ENCODE data around the gene KCNQ1.
"Not testable (repeated sequence)": the region's sequence is repeated elsewhere in the genome, so short reads cannot be mapped to it uniquely, and the experiment has no call there.

The KCNQ1 gene

DNA sequence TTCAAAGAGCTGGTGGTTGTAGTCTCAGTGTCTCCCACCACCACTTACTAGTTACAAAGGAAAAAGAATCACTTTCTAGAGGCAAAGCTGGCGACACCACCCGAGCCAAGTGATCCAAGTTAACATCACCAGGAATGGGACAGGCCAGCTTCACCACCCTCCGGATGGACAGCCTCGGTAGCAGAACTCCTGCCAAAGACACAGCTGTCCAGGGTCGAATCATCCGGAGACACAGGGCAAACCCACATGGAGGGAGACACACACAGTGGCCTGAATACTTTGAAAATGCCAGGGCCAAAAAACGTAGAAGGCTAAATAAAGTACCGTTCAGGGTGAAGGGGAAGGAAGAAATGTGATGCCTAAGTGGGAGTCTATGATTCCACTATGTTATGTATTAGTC, 33.1 kb downstream of the KCNQ1 start:
- DNase-seq: no peak

GRCh38 chr11:2480067-2480873, 35.5 kb downstream of the KCNQ1 start:
- not testable (repeated sequence) for DNase-seq

DNA sequence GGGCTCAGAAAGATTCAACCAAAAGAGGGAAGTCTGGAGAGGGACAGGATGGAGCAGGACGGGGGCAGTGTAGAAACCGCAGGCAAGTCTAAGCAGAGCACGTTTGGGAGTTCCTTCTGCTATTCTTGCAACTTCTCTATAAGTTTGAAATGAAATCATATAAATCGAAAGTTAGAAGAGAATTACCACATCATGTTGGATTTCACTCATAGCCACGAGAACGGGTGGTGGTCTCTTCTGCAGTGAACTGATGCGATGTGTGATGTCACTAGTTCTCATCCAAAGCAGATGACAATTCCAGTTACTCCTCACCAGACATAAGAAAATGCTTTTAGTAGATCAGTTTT, 36.0 kb downstream of the KCNQ1 start:
- DNase-seq: no peak

GRCh38 chr11:2481253-2481652, 36.4 kb downstream of the KCNQ1 start:
- DNase-seq: no peak

DNA sequence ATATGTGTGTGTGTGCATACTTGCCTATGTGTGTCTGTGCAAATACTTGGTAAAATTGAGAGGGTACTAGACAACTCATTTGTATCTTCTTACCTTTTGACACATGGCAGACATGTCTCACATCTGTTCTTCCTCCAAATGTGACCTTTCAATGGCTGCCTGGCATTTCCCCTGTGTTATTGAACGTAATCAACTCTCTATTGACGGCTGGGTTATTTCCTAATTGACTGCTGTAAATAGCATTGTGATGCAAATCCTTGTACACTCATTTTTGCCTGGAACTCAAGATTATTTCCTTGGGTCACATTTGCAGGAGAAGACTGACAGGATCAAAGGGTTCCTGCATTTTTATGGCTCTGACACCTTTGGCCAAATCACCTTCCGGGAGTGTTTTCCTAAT, 37.4 kb downstream of the KCNQ1 start:
- DNase-seq: no peak

DNA sequence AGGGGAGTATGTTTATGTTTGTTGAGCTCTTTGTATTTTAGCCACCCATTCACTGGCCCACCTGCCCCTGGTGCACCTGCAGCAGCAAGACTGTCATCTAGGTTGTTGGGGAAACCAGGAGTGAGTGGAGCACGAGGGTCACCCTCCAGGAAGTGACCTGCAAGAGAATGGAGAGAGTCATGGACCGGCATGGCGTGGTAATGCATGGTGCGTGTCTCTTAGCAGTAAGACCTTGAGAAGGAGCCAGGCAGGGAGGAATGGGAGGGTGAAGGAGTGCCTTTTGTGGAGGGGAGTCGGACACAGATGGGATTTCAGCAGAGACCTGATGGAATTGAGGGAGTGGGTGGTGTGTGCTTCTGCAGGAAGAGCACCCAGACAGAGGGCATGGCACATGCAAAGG, 37.9 kb downstream of the KCNQ1 start:
- DNase-seq: no peak

DNA sequence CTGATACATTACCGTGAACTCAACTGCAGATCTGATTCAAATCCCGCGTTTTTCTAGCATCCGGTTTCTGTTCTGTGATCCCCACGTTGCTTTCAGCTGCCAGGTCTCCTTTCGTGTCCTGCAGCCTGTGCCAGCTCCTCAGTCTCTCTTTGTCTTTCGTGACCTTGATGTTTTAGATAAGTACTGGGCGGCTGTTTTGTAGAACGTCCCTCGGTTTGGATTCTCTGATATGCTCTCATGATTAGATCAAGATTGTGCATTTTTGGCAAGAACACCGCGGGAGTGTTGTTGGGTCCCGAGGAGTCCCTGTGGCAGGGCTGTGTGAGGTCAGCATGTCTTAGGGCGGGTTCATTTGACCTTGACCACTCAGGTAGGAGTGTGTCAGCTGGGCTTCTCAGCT, 38.6 kb downstream of the KCNQ1 start:
- DNase-seq: no peak

DNA sequence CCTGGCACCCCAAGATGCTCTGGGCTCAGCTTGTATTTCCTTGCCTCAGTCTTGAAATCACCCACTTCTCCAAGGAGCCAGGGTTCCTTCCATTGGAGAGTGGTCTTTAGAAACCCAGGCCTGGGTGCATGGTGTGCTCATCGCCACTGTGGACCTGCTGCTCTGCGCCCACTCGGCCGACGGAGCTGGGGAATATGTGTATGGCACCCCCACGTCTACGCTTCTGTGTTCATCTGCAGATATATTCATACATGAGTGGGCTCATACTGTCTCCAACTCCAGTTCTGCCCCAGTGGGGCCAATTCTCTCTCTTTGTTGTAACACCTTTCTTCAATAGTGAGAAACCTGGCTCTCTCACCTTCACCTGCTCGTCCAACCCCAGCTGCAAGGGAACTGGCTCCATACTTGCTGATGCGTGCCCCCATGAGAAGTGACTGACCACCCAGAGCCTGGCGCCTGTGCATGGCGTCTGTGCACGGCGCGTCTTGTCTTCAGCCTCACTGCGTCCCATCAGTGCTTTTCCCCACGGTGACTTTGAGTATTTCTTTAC, 39.8 kb downstream of the KCNQ1 start:
- no peak for DNase-seq

- no peak for DNase-seq
Observed at GRCh38 chr11:2488004-2488403, 43.2 kb downstream of the KCNQ1 start.

- DNase-seq: no peak
Observed at GRCh38 chr11:2489083-2489482, 44.3 kb downstream of the KCNQ1 start.

DNA sequence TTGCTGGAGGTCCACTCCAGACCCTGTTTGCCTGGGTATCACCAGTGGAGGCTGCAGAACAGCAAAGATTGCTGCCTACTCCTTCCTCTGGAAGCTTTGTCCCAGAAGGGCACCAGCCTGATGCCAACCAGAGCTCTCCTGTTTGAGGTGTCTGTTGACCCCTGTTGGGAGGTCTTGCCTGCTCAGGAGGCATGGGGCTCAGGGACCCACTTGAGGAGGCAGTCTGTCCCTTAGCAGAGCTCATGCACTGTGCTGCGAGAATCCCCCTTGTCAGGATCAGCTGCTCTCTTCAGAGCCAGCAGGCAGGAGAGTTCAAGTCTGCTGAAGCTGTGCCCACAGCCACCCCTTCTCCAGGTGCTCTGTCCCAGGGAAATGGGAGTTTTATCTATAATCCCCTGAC, 53.1 kb downstream of the KCNQ1 start:
- not testable (repeated sequence) for DNase-seq

DNA sequence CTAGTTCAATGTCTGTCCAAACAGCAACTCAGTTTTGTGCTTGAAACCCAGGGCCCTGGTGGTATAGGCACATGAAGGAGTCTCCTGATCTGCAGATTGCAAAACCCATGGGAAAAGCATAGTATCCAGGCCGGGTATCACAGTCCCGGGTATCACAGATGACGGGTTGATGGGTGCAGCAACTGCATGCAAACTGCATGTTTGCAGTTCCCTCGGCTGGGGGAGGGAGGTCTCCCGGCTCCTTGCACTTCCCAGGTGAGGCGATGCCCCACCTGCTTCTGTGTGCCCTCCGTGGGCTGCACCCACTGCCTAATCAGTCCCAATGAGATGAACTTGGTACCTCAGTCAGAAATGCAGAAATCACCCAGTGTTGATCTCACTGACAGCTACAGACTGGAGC, 53.9 kb downstream of the KCNQ1 start:
- no peak for DNase-seq

DNA sequence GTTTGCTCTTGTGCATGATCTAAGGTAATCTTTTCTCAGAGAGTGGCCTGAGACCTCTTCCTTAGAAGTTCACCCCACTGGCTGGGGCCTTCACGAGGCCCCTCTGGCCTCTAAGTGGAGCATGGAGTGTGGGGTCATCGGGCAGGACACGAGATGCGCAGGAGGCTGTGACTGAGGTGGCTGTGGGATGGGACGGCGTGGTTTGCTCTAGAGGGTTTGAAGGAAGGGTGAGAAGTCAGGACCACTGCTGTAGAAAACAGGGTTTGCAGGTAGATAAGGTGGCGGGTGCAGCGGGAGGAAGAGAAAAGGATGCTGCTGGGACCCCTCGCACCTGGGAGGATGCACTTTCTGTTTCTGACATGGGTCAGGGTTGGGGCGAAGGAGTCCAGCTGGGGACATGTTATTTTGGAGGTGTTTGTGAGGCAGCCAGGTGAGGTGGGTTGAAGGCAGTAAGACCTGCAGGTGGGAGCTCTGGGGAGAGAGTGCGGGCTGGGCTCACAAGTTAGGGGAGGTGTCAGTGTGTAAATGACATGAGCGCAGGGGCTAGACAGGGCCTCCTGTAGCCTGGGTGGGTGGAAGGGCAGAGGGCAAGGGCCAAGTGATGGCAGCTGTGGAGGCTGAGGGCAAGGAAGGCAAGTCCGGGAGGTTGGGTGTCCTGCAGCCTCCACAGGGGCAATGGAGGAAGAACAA, 62.5 kb downstream of the KCNQ1 start:
- DNase-seq: no peak

DNA sequence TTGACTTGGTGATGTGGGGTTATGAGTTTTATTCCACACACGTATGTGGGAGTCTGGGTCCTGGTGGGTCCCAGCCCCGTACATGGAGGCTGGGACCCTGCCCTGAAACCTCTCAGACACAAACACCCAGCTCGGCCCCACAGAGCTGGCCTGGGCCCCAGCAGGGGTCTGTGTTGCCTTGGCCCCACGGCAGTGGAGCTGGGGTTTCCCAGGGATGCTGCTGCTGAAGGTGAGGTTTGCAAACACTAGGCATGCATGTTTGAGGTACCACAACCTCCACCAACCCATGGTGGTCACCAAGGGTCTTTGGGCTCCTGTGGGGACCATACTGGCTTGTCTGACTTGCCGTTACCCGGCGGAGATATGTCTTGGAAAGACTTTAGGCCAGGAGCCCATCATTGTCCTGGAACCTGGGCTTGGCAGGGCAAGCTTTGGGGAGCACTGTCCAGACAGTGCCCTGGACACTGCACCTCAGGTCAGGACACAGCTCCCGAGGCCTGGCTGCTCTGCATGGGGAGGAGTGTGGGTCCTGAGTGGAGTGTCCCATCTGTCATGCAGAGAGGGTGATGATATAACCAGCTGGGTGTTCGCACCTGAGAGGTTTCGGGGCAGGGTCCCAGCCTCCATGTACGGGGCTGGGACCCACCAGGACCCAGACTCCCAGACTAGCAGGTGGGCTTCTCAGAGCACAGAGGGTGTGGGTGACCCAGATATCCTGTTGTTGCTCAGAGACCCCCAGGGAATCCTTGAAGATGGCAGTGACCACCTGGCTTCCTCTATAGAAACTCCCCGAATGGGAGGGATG, 63.3 kb downstream of the KCNQ1 start:
- DNase-seq: no peak

- no peak for DNase-seq
Observed at GRCh38 chr11:2508793-2509192, 64.0 kb downstream of the KCNQ1 start.

GRCh38 chr11:2509481-2510001, 64.7 kb downstream of the KCNQ1 start:
- no peak for DNase-seq

DNA sequence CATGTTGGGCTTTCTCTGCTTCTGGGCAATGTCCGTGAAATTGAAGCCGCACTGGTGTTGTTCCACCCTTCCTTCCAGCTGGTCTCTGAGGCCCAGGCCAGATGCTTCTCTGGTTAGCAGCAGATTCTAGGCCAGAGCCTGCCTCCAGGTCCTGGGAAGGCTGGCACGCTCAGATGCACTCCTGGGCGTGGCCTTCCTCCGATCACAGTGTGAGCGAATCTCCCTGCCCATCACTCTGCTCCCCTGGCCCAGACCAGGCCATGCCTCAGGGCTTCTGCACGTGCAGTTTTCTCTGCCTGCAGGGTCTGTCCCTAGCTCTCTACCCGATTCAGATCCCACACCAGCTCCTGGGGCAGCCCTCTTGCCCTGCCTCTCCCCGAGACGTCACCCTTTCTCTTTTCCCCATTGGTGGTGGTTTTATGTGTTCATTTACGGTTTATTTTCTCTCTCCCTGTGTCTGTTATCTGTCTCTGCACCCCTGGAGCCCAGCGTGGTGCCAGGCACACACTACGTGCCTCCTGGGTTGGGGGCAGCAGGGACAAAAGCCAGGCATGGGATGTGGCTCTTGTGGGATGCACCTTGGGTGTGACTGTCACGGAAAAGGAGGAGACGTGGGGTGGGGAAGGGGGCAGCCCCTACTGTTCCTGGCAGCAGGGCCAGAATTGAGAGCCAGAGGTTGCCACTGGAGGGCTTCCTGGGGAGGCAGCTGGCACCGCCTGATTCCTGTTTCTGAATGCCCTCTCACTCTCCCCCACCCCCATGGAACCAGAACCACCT, 66.0 kb downstream of the KCNQ1 start:
- DNase-seq: no peak

DNA sequence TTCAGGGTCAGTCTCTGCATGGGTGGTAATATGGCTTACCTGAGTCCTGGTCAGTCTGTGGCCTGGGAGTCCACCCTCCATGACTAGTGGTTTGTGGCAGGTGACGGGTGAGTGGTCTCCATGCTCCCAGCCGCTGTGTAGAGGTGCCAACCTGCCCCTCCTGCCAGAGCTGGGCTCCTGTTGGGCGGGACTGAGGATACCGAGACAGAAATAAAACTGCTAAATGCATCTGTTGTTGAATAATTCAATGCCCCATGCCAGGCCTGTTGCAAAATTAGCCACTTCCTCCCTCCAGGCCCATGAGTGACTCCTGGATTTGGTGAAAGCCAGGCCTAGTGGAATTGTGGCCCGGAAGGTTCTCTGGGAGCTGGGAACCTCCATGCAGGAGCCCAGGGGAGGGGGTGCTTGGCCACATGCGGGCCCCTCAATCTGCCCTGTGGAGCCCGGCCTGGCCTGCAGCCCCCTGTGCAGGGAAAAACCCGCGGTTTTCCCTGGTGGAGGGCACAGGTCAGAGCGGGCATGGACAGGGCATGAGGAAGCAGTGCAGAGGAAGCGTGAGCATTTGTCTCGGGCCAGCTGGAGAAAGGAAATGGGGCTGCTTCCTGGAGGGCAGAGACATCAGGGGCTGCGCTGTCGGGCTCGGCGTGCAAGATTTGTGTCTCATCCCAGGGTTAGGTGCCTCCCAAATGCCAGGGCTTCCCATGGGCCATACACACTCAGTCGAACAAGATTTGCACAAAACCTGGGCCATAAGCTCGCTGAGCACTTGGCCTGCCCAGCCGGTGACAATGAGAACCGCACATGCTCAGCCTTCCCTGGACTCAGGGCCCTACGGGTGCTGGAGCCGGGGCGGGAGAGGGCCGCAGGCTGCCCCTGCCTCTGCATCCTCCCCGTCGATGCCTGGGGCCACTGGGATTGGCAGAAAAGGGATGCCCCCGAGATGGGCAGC, 66.9 kb downstream of the KCNQ1 start:
- DNase-seq: no peak

GRCh38 chr11:2512431-2513407, 67.9 kb downstream of the KCNQ1 start:
- DNase-seq: no peak

DNA sequence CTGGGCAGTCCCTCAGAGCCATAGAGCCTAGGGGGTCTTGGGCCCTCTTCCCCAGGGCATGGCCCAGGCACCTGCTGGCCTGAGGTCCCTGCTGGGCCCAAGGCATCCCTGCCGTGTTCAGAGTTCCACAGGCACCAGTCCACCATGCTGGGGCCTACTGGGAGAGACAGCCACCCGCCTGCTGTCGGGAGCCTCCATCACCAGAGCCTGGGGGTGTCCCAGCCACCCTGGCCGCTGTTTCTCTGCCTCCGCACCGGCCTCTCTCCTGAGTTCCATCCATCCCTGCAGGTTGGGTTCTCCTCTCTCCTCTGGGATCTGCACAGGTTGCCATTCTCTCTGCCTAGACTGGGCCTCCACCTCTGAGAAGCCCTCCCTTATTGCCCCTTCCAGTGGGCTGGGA, 68.6 kb downstream of the KCNQ1 start:
- no peak for DNase-seq
